ENCODE results near the gene NCK1. TPM values are rescaled to one million over a fixed set of nuclear protein-coding genes. Genes with fewer than 3 reads are reported as not detected.

The NCK1 gene
- total RNA-seq, 1 donor from 2014 or later: 11.4 TPM

GRCh38 chr3:136932978-136933772 is 71.2 kb downstream of the NCK1 start:
- no peak overlapping the region for H3K4me3 ChIP-seq (ENCODE audit: low read depth, low read length)
- DNase-seq (ENCODE audit: low read depth): no peak
- no peak for TF ChIP-seq CTCF (conservative IDR thresholded peaks at IDR 0.05; ENCODE audit: low read depth, low read length)

- H3K4me3 ChIP-seq (ENCODE audit: low read depth, low read length): no peak overlapping the region
- DNase-seq (ENCODE audit: low read depth): no peak
- TF ChIP-seq CTCF (conservative IDR thresholded peaks at IDR 0.05; ENCODE audit: low read depth, low read length): no peak
These were observed 75.2 kb downstream of the NCK1 start for GRCh38 chr3:136937175-136937574.

GRCh38 chr3:136937851-136938250 is 75.8 kb downstream of the NCK1 start:
- no peak for TF ChIP-seq CTCF (conservative IDR thresholded peaks at IDR 0.05; ENCODE audit: low read depth, low read length)
- DNase-seq (ENCODE audit: low read depth): no peak
- H3K4me3 ChIP-seq (ENCODE audit: low read depth, low read length): no peak overlapping the region

GRCh38 chr3:136938334-136938733 is 76.3 kb downstream of the NCK1 start:
- no peak overlapping the region for H3K4me3 ChIP-seq (ENCODE audit: low read depth, low read length)
- no peak for TF ChIP-seq CTCF (conservative IDR thresholded peaks at IDR 0.05; ENCODE audit: low read depth, low read length)
- no peak for DNase-seq (ENCODE audit: low read depth)

- H3K4me3 ChIP-seq (ENCODE audit: low read depth, low read length): no peak overlapping the region
- no peak for TF ChIP-seq CTCF (conservative IDR thresholded peaks at IDR 0.05; ENCODE audit: low read depth, low read length)
- no peak for DNase-seq (ENCODE audit: low read depth)
These were observed 77.5 kb downstream of the NCK1 start for GRCh38 chr3:136939489-136939888.

GRCh38 chr3:136942803-136943202 is 80.8 kb downstream of the NCK1 start:
- H3K4me3 ChIP-seq (ENCODE audit: low read depth, low read length): no peak overlapping the region
- DNase-seq (ENCODE audit: low read depth): no peak
- no peak for TF ChIP-seq CTCF (conservative IDR thresholded peaks at IDR 0.05; ENCODE audit: low read depth, low read length)

GRCh38 chr3:136943436-136943835 is 81.4 kb downstream of the NCK1 start:
- DNase-seq (ENCODE audit: low read depth): no peak
- TF ChIP-seq CTCF (conservative IDR thresholded peaks at IDR 0.05; ENCODE audit: low read depth, low read length): no peak
- no peak overlapping the region for H3K4me3 ChIP-seq (ENCODE audit: low read depth, low read length)

All from epithelial cell of proximal tubule (primary cell).